CD4-positive, alpha-beta T cell treated with Interferon alpha-2 for 1 hour (primary cell): Measurements from ENCODE around the gene KPNA3.
"Not testable (repeated sequence)": the region's sequence is repeated elsewhere in the genome, so short reads cannot be mapped to it uniquely, and the experiment has no call there.

ENCODE experiments used
- DNase-seq, 2 donors: peaks; one replicate each; pipeline ENCODE4 v3.0.0-alpha.2; 2020 to 2022

The KPNA3 gene

GRCh38 chr13:49806126-49806536 lies 13.6 kb upstream of the KPNA3 start:
- no peak for DNase-seq

- not testable (repeated sequence) for DNase-seq
Observed at GRCh38 chr13:49803047-49803446, 10.6 kb upstream of the KPNA3 start.

GRCh38 chr13:49802426-49802825 lies 9.9 kb upstream of the KPNA3 start:
- no peak for DNase-seq

- peak; percentile 30 to 46 for DNase-seq
Observed at GRCh38 chr13:49791711-49792549, 552 bp downstream of the KPNA3 start.

- peak in 1 of 2 donors; percentile 28 for DNase-seq
Observed at GRCh38 chr13:49791315-49791710, 1.2 kb downstream of the KPNA3 start.

- no peak for DNase-seq
Observed at GRCh38 chr13:49789968-49790367, 2.5 kb downstream of the KPNA3 start.

- DNase-seq = no peak
Observed at GRCh38 chr13:49786401-49787008, 6.0 kb downstream of the KPNA3 start.

- DNase-seq = no peak
Observed at GRCh38 chr13:49784886-49785570, 7.5 kb downstream of the KPNA3 start.

- no peak for DNase-seq
Observed at GRCh38 chr13:49783865-49784264, 8.6 kb downstream of the KPNA3 start.

- DNase-seq = no peak
Observed at GRCh38 chr13:49782784-49783183, 9.7 kb downstream of the KPNA3 start.

GRCh38 chr13:49781806-49782205 lies 10.7 kb downstream of the KPNA3 start:
- no peak for DNase-seq

- DNase-seq = no peak
Observed at GRCh38 chr13:49779721-49780120, 12.8 kb downstream of the KPNA3 start.

GRCh38 chr13:49777746-49778614 lies 14.5 kb downstream of the KPNA3 start:
- peak in 1 of 2 donors; percentile 10 for DNase-seq

GRCh38 chr13:49776871-49777270 lies 15.6 kb downstream of the KPNA3 start:
- DNase-seq = no peak

GRCh38 chr13:49774376-49775005 lies 18.0 kb downstream of the KPNA3 start:
- DNase-seq = no peak

GRCh38 chr13:49772828-49773227 lies 19.7 kb downstream of the KPNA3 start:
- no peak for DNase-seq

- not testable (repeated sequence) for DNase-seq
Observed at GRCh38 chr13:49761811-49762210, 30.7 kb downstream of the KPNA3 start.

- DNase-seq = no peak
Observed at GRCh38 chr13:49760558-49760957, 31.9 kb downstream of the KPNA3 start.

GRCh38 chr13:49759503-49759902 lies 33.0 kb downstream of the KPNA3 start:
- peak in 1 of 2 donors; percentile 10 for DNase-seq

GRCh38 chr13:49756263-49756662 lies 36.2 kb downstream of the KPNA3 start:
- DNase-seq = no peak

- DNase-seq = no peak
Observed at GRCh38 chr13:49754146-49754545, 38.3 kb downstream of the KPNA3 start.

GRCh38 chr13:49749848-49750247 lies 42.6 kb downstream of the KPNA3 start:
- no peak for DNase-seq
